NCI-H460 (cell line): ENCODE measurements around the gene DNAH14. TPM values are rescaled to one million over a fixed set of nuclear protein-coding genes. Genes with fewer than 3 reads are reported as not detected.

ENCODE experiments used
- DNase-seq: peaks from one replicate; pipeline ENCODE4 v3.0.0-alpha.2; 2016; ENCODE audit warnings: low read depth; ENCODE audit errors: extremely low read depth
- total RNA-seq: library from RNA; depleted of rRNA; stranded (reverse); fragments of >200 nt; shearing (Covaris generic); gene quantifications from 2 replicates; pipeline ENCODE4 v1.2.3, GENCODE V29; 2014

DNAH14 gene
- total RNA-seq, 1 experiment from 2014 or later: 108 TPM

DNA sequence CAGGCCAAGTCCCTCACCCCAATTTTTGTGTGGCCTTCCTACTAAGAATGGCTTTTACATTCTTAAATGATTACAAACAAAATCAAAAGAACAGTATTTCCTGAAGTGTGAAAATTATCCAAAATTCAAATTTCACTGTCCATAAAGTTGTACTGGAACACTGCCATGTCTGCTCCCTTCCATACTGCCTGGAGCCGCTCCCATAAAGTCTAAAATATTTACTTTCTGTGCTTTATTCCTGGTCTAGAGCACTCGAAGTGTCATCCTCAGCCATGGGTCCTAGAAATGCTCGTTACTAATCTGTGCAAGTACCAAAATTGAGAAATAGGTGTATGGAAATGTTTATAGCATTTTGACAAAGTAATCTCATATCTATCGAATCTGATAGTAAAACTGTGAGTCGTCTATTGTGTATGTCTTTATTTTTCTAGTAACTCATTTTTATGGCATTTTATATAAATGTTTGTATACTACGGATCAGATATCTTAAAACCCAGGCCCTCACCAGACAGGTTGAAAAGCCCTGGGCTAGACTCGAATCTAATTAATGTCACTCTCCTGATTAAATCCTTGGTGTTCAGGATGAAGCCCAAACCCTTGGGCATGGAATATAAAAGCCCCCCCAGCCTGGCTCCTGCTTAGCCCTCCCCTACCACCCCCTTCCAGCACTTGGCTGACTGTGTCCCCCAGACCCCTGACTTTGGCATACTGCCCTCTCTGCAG lies 493.5 kb downstream of the DNAH14 start:
- DNase-seq: no peak

DNA sequence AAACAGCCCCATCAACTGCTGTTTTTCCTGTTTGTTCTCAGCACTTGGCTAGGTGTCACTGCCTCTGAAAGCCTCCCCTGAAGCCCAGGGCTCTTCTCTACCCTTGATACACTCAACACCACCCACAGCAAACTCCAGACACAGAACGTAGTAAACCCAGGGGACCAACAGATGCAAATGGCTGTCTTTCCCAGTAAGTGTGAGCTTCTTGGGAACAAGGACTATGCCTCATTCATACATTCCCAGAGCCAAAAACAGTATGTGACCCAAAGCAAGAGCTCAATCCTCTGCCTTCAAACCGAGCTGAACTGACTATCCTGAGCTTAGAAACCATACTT lies 494.0 kb downstream of the DNAH14 start:
- no peak for DNase-seq

DNA sequence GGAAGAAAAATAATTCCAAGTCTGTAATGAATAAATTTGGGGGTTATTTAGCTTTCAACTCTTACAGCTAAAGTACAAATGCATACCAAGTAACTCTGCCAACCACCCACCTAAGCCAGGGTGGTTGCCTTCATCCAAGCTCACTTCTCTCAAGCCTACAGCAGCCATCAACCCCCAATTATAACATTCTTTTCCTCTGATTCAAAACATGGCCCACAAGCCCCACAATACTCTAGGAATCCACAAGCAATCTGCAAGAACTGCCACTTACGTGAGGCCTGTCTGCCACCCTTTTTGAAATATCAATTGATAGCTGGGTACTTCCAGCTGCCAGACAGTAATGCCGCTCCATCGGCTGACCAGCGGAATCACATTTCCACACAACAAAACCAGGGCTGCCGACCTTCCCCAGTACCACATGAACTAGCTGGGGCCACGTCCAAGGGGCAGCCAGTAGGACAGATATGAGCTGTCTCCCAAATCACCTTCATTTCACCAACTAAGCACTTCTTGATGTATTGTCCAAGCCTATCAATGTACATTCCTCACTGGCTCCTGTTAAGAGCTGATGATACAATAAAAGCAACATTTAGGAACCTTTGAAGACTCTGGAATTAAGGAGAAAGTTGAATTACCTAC lies 495.2 kb downstream of the DNAH14 start:
- no peak for DNase-seq

DNA sequence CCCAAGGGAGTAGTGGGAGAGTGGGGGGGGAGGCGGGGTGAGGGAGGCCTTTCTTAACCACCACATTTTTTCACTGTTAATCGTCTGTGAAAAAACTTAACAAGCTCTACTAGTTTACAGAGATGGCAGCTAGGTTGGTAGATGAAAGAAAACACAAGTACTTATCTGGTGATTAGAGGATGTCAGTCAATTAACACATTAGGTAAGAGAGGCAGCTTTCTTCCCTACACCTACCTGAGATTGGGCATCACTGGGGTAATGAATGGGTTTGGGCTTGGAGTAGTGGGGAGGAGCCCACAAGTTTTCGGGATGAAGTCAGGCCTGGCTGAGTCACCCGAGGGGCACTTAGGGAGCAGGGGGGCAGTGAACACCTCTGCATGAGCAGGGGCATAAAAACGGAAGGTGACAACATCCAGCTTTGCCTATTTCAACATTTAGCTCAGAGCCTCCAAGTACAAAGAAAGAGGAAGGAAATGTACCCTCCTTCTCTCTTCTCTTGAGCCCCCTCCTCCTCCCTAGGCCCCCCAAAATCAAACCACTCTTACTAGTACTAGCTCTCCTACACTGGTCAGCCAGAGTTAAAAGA lies 495.8 kb downstream of the DNAH14 start:
- DNase-seq: no peak

DNA sequence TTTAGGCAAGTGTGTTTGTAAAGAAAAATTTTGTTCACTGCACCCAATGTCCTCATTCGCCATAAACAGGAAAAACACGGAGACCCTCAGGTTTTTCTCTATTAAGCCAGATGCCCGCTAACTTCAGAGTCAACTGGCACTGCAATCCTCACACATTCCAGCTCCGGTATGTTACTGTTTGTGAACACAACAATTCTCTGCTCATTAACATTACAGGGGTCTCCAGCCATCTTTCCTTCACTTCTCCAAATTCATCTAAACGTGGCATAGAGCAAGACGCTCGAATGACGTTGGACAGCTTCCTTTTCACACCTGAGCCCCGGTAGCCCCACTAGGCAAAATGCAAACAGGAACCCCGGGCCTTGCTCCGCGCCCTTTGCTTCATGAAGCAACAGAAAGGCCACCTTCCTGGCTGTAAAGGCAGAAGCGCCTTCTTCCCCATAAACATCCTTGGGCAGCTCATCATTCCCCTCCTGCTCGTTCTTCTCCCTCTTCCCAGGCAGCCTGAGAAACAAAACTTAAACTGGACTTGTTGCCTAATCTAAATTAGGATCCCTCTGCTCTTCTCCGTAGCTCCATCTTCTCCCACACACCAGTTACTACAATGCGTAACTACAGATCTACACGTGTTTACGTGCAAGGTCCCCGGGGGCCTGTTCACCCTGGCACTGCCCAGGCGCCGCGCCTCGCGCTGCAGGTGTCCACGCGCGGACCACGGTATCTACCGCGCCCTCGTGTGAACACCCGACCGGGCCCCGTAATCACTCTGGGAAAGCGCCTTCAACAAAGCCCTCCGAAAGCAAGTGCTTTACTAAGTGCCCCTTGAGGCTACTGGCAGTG lies 497.1 kb downstream of the DNAH14 start:
- no peak for DNase-seq

DNA sequence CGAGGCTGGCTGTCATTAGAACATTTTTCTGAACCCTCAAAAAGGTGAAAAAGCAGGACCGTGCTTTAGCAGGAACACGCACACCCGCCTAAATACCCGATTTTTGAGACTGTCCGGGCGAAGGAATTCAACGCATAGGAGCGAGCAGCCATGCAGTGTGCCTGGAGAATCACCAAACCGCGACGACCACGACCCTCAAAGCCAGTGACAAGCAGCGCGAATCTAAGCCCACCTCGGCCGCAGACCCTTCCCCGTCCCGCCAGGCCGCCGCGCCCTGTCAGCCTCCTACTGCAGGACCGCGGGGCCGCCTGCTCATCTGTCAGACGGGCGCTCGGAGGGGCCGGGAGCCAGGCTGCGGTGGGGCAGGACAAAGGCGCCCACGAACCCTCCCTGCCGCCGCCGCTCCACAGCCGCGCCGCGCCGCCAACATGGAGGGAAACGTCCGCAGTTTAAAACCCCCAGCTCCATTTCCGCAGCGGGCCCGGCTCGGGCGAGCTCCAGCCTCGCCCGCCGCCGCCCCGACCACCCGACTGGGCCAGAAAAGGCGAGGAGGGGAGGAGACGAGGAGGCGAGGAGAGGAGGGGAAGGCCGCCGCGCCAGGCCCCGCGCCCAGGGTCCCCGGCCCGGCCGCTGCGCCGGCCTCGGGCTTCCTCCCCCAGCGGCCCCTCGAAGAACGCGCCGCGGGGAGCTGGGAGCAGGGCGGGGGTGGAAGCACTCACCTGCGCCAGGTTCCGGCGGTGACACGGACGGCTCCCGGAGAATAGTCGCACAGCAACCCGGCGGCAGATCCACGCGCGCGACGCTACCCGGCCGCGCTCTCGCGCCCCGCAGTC lies 498.0 kb downstream of the DNAH14 start, which contains the start of gene LBR:
Gene LBR (minus strand): TSS at position 804 of the 833 bp plus-strand sequence. CDS start 3,963 bp downstream, outside the sequence.
- DNase-seq: no peak

DNA sequence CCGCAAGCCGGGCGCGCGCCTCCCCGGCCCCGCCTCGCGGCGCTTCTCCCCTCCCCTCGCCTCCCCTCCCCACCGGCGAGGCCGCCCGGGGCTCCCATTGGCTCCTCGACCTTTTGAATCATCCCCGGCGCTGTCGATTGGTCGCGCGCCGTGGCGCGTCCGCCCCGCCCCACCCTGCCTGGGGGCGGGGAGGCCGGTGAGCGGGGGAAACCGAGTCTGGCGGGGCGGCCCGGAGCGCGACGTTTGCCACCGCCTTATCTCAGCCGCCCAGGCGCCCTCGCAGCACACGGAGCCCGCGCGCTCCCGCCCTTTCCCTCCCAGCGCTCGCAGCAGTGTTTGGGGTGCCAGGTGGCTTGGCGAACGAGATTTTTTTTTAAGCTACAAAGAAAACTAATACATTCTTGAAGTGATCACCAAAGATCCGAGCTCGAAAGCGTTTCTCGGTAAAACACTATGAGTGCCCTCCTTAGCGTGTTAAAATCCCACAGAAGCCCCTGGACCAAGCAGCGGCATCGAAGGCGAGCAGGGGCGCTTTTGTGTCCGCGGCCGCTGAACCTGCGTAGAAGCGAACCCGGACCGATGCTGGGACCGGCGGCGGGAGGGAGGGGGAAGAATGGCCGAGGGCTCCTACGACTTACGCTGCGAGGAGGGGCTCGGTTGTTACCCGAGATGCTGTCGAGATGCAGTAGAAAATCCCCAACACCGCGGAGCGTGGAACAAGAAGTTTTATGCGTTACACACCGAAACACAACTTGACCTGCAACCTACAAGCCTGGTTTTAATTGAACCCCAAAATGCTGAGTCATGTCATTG lies 498.8 kb downstream of the DNAH14 start:
- DNase-seq: peak; percentile 95

DNA sequence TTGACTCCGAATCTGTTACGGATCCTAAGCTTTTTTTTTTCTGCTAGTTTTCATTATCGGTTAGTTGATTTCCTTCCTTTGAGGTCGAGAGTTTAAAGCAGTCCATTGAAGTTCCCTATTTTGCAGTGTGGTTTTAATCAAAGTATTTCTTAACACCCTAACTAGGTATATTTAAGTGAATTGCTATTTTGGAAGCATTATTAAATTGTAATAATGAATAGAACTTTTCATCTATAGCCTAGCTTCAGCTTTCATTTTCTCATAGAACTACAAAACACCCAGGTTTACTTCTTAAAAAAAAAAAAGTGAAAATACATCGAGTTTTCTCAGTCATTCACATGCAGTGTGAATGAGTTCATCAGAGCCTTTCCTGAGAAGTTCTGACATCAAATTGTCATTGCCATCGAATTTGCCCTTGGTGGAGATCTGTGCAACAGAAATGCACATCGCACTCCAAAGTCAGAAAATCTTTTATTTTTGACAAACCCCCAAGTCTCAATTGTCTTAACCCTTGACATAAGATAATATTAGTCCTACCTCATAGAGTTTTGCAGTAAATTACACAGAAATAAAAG lies 499.5 kb downstream of the DNAH14 start:
- no peak for DNase-seq

DNA sequence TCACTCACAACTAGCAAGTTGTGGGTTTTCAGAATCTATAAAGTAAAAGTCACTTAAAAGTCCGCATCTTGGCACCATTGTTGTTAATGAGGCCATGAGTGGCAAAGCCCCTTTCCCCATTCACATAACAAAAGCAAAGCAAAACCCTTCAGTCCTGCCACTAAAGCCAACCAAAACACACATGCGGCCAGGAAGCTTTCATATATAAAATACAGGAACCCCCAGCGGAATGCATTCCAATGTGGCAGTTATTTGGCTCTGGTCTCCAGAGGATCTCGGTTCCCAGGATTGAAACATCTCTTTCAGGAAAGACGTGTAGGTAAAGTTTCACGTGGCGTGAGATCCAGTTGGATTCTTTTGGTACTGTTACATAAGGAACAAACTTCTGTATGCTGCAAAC lies 500.8 kb downstream of the DNAH14 start:
- no peak for DNase-seq

DNA sequence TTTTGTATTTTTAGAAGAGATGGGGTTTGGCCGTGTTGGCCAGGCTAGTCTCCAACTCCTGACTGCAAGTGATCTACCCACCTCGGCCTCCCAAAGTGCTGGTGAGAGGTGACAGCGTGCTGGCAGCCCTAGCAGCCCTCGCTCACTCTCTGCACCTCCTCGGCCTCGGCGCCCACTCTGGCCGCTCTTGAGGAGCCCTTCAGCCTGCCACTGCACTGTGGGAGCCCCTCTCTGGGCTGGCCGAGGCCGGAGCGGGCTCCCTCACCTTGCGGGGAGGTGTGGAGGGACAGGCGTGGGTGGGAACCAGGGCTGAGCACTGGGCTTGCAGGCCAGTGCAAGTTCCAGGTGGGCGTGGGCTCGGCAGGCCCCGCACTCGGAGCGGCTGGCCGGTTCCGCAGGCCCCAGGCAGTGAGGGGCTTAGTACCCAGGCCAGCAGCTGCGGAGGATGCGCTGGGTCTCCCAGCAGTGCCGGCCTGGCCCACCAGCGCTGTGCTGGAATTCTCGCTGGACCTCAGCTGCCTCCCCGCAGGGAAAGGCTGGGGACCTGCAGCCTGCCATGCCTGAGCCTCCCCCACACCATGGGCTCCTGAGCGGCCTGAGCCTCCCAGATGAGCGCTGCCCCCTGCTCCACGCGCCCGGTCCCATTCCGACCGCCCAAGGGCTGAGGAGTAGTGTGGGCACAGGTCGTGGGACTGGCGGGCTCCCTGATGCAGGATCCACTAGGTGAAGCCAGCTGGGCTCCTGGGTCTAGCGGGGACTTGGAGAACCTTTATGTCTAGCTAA lies 501.8 kb downstream of the DNAH14 start:
- DNase-seq: no peak

DNA sequence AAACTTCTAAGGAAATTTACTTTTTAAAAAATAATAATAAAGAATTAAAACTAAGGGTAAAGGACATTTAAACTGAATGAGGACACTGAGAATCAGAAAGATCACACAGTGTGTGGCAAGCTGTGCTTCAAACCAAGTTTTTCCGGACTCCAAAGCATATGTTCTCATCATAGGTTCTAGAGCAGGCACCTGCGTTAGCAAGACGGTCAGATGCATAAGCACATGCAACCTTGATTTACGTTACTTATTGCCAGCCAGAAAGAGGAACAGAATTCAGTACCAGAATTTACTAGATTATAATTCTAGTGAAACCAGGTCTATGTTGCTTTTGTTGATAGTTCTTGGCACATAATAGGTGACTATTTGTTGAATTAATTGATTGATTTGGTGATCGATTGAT lies 504.6 kb downstream of the DNAH14 start:
- DNase-seq: no peak

DNA sequence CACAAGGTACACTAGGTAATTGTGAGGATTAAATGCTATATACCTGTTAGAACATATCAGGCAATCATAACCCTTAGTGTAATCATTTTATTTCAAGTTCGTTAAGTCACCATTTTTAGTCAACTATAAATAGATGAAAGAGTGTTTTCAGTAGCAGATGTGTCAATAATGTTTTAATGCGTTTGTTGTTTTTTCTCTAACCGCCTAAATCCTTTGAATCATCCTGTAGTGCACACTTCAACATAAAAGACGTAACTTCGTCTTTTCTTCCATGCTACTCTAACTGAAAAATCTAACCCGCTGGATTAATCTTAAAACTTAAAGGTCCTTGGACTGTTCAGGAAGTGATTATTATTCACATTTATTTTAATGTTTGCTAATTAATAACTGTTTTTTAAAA lies 505.6 kb downstream of the DNAH14 start:
- no peak for DNase-seq

DNA sequence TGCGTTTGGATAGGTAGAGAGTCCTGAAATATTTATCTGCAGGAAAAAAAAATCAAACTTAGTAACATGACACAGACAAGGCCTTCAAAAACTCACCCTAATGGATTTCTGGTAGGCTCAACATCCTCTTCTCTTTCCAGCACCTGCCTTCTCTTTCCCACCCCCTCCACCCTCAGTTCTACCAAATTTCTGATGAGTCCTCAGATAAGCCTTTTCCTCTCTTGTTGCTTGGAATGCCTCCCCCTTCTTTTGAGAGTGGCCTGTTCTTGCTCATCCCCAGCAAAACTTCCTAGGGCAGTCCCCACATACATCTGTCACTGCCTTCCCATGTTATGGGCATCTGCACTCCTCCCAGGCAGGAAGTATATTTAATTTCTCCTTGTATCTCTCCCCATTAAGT lies 506.0 kb downstream of the DNAH14 start:
- no peak for DNase-seq

DNA sequence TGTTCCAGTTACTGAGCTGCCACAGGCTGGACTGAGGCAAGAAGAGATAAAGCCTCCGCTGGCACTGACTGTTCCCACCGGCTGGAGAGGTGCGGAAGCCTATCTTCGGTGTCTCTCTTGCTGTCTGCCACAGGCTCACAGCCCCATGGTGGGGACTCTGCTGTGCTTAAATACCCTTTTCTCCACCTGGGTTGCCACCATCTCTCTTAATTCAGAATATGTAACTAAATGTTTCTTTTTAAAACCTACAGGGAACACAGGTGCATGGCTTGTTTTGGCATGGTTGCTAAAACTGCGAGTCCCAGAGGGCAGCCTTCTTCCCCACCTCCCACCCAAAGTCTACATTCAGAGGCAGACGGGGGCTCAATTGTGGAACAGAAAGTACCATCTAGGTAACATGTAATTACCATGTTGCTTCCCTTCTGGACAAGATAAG lies 506.5 kb downstream of the DNAH14 start:
- no peak for DNase-seq

DNA sequence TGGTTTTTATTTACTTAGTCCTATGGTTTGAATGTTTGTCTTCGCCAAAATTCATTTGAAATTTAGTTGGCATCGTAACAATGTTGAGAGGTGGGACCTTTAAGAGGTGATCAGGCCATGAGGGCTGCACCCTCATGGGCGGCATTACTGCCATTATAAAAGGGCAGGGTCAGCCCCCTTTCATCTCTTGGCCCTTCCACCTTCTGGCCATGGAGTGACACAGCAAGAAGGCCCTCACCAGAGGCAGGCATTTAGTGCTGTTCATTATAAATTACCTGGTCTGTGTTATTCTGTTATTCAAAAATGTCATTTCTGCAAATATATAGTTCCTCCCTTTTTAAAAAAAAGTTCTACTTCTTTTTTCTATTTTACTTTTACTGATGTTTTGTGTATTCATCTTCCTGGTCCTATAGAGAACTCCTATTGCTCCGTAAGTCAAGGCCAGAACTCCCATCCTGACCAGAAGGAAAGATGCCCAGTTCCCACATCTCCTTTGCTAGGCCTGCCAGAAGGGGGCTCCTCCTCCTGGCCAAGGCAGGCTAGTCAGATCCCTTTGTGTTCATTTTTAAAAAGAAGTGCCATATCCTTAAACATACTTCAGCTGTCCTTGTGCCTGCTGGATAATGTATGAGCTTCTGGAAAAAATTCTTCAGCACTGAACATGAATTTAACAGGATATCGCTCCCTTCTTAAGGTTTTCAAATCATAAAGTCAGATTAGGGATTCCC lies 508.4 kb downstream of the DNAH14 start:
- DNase-seq: peak; percentile 39

DNA sequence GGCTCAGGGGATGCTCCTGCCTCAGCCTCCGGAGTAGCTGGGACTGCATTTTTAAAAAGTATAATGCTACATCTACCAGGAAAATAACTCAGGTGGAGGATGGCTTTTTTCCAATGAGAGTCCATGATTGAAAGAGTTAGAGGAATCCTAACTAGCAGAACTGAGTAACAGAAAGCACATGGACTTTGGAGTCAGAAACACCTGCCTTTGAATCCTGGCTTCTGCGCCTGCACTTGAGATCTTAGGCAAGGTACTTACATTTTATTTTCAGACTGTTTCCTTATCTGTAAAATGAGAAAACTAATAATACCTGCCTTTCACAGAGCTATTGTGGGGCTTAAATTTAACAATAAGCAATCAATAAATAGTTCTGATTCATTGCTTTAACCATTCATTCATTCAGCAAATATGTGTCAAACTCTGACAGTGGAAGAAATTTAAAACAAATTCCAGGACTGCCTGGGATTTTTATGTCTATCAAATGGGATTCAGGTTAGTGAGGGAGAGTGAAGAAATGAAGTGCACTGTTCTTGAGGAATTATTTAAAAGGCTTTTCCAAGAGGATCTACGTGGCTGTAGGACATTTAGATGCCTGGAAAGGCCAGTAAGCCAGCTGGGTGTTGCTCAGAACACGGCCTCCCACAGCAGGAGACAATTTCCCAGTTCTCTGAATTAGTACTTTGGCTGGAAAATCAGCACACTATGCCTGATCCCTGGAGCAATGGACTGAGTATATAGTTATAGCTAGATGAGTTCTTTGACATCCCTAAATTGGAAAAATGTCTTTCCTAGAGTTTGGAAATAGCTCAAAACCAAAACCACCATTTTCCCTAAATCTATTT lies 511.1 kb downstream of the DNAH14 start:
- no peak for DNase-seq
